Activated CD4-positive, alpha-beta memory T cell treated with anti-CD3 and anti-CD28 coated beads, Interleukin-2, amount 10 ng/mL, durations not matched to agents 7 days and 5 days (primary cell): ENCODE results near the gene CES3. TPM values are rescaled to one million over a fixed set of nuclear protein-coding genes. Genes with fewer than 3 reads are reported as not detected.
A peak's percentile ranks its signal among the peaks of the same experiment; 100 is the strongest.
"Not testable (repeated sequence)": the region's sequence is repeated elsewhere in the genome, so short reads cannot be mapped to it uniquely, and the experiment has no call there.

Experiments
- CTCF ChIA-PET: fragments of 350-600 bp; sonication (Branson Sonifier 250); formaldehyde crosslinking; loops from one replicate; lab custom pipeline; 2021; ENCODE audit warnings: antibody characterized with exemption, inconsistent platforms; lab: Charles Lee
- POLR2A ChIA-PET: fragments of 350-600 bp; sonication (Branson Sonifier 250); formaldehyde crosslinking; loops from one replicate; lab custom pipeline; 2021; ENCODE audit warnings: antibody characterized with exemption; lab: Charles Lee
- DNase-seq: peaks from one replicate; pipeline ENCODE4 v3.0.0-alpha.2; 2020
- H3K27ac Mint-ChIP-seq: one replicate; pipeline ENCODE4 v1.8.0; 2021; ENCODE audit warnings: mild to moderate bottlenecking, mixed read lengths
- H3K27me3 Mint-ChIP-seq: one replicate; pipeline ENCODE4 v1.8.0; 2021; ENCODE audit warnings: mixed read lengths
- H3K36me3 Mint-ChIP-seq: one replicate; pipeline ENCODE4 v1.8.0; 2021; ENCODE audit warnings: low read depth, mixed read lengths
- H3K4me1 Mint-ChIP-seq: one replicate; pipeline ENCODE4 v1.8.0; 2021; ENCODE audit warnings: mixed read lengths
- H3K4me3 Mint-ChIP-seq: one replicate; pipeline ENCODE4 v1.8.0; 2021; ENCODE audit warnings: mild to moderate bottlenecking, mixed read lengths
- H3K9me3 Mint-ChIP-seq: one replicate; pipeline ENCODE4 v1.8.0; 2021; ENCODE audit warnings: mixed read lengths
- total RNA-seq, 2 experiments: library from RNA; stranded (reverse); gene quantifications; one replicate each; pipeline ENCODE4 v1.2.3, GENCODE V29; 2021

Gene CES3
- total RNA-seq, 2 experiments from 2014 or later = 6.1 to 6.3 TPM

- Mint-ChIP-seq H3K9me3 (no peaks in the 10 kb centered on the region), H3K27ac (peak overlapping the region; percentile 57), H3K36me3 (no peaks in the 10 kb centered on the region), H3K4me1 (peaks cover 43% of the 10 kb centered on the region), H3K4me3 (peak overlapping the region; percentile 71), H3K27me3 (peaks cover 2% of the 10 kb centered on the region)
- ChIA-PET POLR2A (interaction anchor here (1.4 kb wide), 1 partner anchor 56 kb away, joined by 4 read pairs; no protein-coding TSS in a partner anchor), CTCF (interaction anchor here (1.8 to 3.2 kb wide), 4 partner anchors 13 to 192 kb away, joined by 5 to 29 read pairs (median 16); no protein-coding TSS in a partner anchor)
- peak; percentile 27 for DNase-seq
Observed at GRCh38 chr16:66961914-66962313, 848 bp downstream of the CES3 start.

- no peak for DNase-seq
- Mint-ChIP-seq H3K9me3 (no peaks in the 10 kb centered on the region), H3K4me3 (no peak overlapping the region), H3K27ac (no peak overlapping the region), H3K27me3 (peaks cover 2% of the 10 kb centered on the region), H3K36me3 (no peaks in the 10 kb centered on the region), H3K4me1 (peaks cover 26% of the 10 kb centered on the region)
- ChIA-PET POLR2A (interaction anchor here (1.4 kb wide), 1 partner anchor 11 kb away, joined by 5 read pairs; no protein-coding TSS in a partner anchor), CTCF (interaction anchor here (1.3 kb wide), 1 partner anchor 12 kb away, joined by 5 read pairs; no protein-coding TSS in a partner anchor)
Observed at GRCh38 chr16:66964049-66964448, 3.0 kb downstream of the CES3 start.

- Mint-ChIP-seq H3K4me1 (no peaks in the 10 kb centered on the region), H3K27ac (no peak overlapping the region), H3K4me3 (no peak overlapping the region), H3K27me3 (peaks cover 2% of the 10 kb centered on the region), H3K9me3 (no peaks in the 10 kb centered on the region), H3K36me3 (no peaks in the 10 kb centered on the region)
- CTCF ChIA-PET = interaction anchor here (1.7 kb wide), 1 partner anchor 186 kb away, joined by 6 read pairs; no protein-coding TSS in a partner anchor
- DNase-seq = no peak
- POLR2A ChIA-PET = no interaction called here
Observed at GRCh38 chr16:66968847-66969246, 7.8 kb downstream of the CES3 start.

GRCh38 chr16:66970775-66971720 lies 10.0 kb downstream of the CES3 start:
- H3K4me3 Mint-ChIP-seq = no peak overlapping the region
- peaks cover 3% of the 10 kb centered on the region for H3K36me3 Mint-ChIP-seq
- POLR2A ChIA-PET = no interaction called here
- H3K4me1 Mint-ChIP-seq = peaks cover 14% of the 10 kb centered on the region
- CTCF ChIA-PET = interaction anchor here (0.9 to 1.9 kb wide), 7 partner anchors 10 to 184 kb away, joined by 3 to 9 read pairs (median 6); partner anchors contain the start of gene CES3
- no peak for DNase-seq
- no peak overlapping the region for H3K27ac Mint-ChIP-seq
- H3K9me3 Mint-ChIP-seq = peaks cover 2% of the 10 kb centered on the region
- H3K27me3 Mint-ChIP-seq = no peaks in the 10 kb centered on the region

GRCh38 chr16:66972983-66973382 lies 11.9 kb downstream of the CES3 start:
- no peak for DNase-seq
- Mint-ChIP-seq H3K9me3 (peaks cover 2% of the 10 kb centered on the region), H3K27me3 (no peaks in the 10 kb centered on the region), H3K4me3 (no peak overlapping the region), H3K27ac (no peak overlapping the region), H3K36me3 (peaks cover 3% of the 10 kb centered on the region), H3K4me1 (peaks cover 24% of the 10 kb centered on the region)
- CTCF ChIA-PET = interaction anchor here (1.8 kb wide), 1 partner anchor 12 kb away, joined by 9 read pairs; the partner anchor contains the start of gene CES3
- POLR2A ChIA-PET = no interaction called here

GRCh38 chr16:66973716-66974115 lies 12.7 kb downstream of the CES3 start:
- peaks cover 31% of the 10 kb centered on the region for H3K4me1 Mint-ChIP-seq
- no peak overlapping the region for H3K27ac Mint-ChIP-seq
- ChIA-PET CTCF (interaction anchor here (3.6 to 6.7 kb wide), 2 partner anchors 12 to 44 kb away, joined by 29 to 38 read pairs; partner anchors contain the start of gene CES3), POLR2A (interaction anchor here (3.2 kb wide), 1 partner anchor 40 kb away, joined by 13 read pairs; no protein-coding TSS in a partner anchor)
- H3K36me3 Mint-ChIP-seq = peaks cover 3% of the 10 kb centered on the region
- DNase-seq = no peak
- no peak overlapping the region for H3K4me3 Mint-ChIP-seq
- H3K9me3 Mint-ChIP-seq = peaks cover 2% of the 10 kb centered on the region
- H3K27me3 Mint-ChIP-seq = no peaks in the 10 kb centered on the region

- H3K9me3 Mint-ChIP-seq, DNase-seq, H3K36me3 Mint-ChIP-seq, H3K27me3 Mint-ChIP-seq: not testable (repeated sequence)
- H3K27ac Mint-ChIP-seq = peak overlapping the region; percentile 78
- ChIA-PET CTCF (interaction anchor here (1.0 to 6.7 kb wide), 7 partner anchors 9 to 183 kb away, joined by 3 to 38 read pairs (median 8); partner anchors contain the start of gene CES3), POLR2A (interaction anchor here (0.8 to 3.2 kb wide), 9 partner anchors 9 to 218 kb away, joined by 3 to 13 read pairs (median 4); partner anchors contain the start of genes CBFB, FBXL8 and TRADD)
- H3K4me1 Mint-ChIP-seq = peaks cover 38% of the 10 kb centered on the region
- H3K4me3 Mint-ChIP-seq = peak overlapping the region; percentile 68
Observed at GRCh38 chr16:66974156-66974931, 13.3 kb downstream of the CES3 start.

- ChIA-PET CTCF (interaction anchor here (1.0 to 6.7 kb wide), 13 partner anchors 8 to 262 kb away, joined by 3 to 38 read pairs (median 7); partner anchors contain the start of genes CES3 and NOL3), POLR2A (interaction anchor here (0.8 to 3.2 kb wide), 9 partner anchors 10 to 218 kb away, joined by 3 to 13 read pairs (median 4); partner anchors contain the start of genes CBFB, FBXL8 and TRADD)
- peak; percentile 64 for DNase-seq
- peak overlapping the region; percentile 78 for H3K27ac Mint-ChIP-seq
- peaks cover 40% of the 10 kb centered on the region for H3K4me1 Mint-ChIP-seq
- H3K36me3 Mint-ChIP-seq, H3K27me3 Mint-ChIP-seq, H3K9me3 Mint-ChIP-seq: not testable (repeated sequence)
- H3K4me3 Mint-ChIP-seq = peak overlapping the region; percentile 68
Observed at GRCh38 chr16:66974932-66975246, 13.8 kb downstream of the CES3 start.

- peak overlapping the region; percentile 78 for H3K27ac Mint-ChIP-seq
- DNase-seq = no peak
- peaks cover 3% of the 10 kb centered on the region for H3K36me3 Mint-ChIP-seq
- peaks cover 2% of the 10 kb centered on the region for H3K9me3 Mint-ChIP-seq
- H3K4me3 Mint-ChIP-seq = peak overlapping the region; percentile 68
- POLR2A ChIA-PET = interaction anchor here (0.8 to 3.2 kb wide), 11 partner anchors 9 to 217 kb away, joined by 3 to 13 read pairs (median 4); partner anchors contain the start of genes CBFB, FBXL8 and TRADD
- no peaks in the 10 kb centered on the region for H3K27me3 Mint-ChIP-seq
- CTCF ChIA-PET = interaction anchor here (1.0 to 6.7 kb wide), 17 partner anchors 8 to 261 kb away, joined by 3 to 38 read pairs (median 5); partner anchors contain the start of genes B3GNT9, CES3 and NOL3
- H3K4me1 Mint-ChIP-seq = peaks cover 43% of the 10 kb centered on the region
Observed at GRCh38 chr16:66975302-66975893, 14.3 kb downstream of the CES3 start.

- ChIA-PET CTCF (interaction anchor here (0.6 to 6.7 kb wide), 19 partner anchors 13 to 184 kb away, joined by 3 to 38 read pairs (median 6); partner anchors contain the start of genes B3GNT9 and CES3), POLR2A (interaction anchor here (1.2 to 3.2 kb wide), 4 partner anchors 9 to 182 kb away, joined by 4 to 13 read pairs (median 8); partner anchors contain the start of genes FBXL8 and TRADD)
- Mint-ChIP-seq H3K27me3 (no peaks in the 10 kb centered on the region), H3K36me3 (peaks cover 3% of the 10 kb centered on the region), H3K4me3 (no peak overlapping the region), H3K27ac (peak overlapping the region; percentile 35), H3K9me3 (peaks cover 2% of the 10 kb centered on the region), H3K4me1 (peaks cover 50% of the 10 kb centered on the region)
- DNase-seq = no peak
Observed at GRCh38 chr16:66976746-66977145, 15.7 kb downstream of the CES3 start.

- Mint-ChIP-seq H3K4me1 (peaks cover 58% of the 10 kb centered on the region), H3K4me3 (no peak overlapping the region), H3K27ac (peak overlapping the region; percentile 64), H3K36me3 (peaks cover 8% of the 10 kb centered on the region), H3K27me3 (no peaks in the 10 kb centered on the region), H3K9me3 (peaks cover 2% of the 10 kb centered on the region)
- peak; percentile 92 for DNase-seq
- ChIA-PET CTCF (interaction anchor here (0.6 to 6.7 kb wide), 17 partner anchors 13 to 270 kb away, joined by 3 to 38 read pairs (median 4); partner anchors contain the start of genes B3GNT9 and FHOD1), POLR2A (interaction anchor here (2.3 kb wide), 2 partner anchors 23 to 36 kb away, joined by 9 to 15 read pairs; no protein-coding TSS in a partner anchor)
Observed at GRCh38 chr16:66977341-66978113, 16.5 kb downstream of the CES3 start.
